ENCODE results near the gene ZNF638. TPM values are rescaled to one million over a fixed set of nuclear protein-coding genes. Genes with fewer than 3 reads are reported as not detected.

The ZNF638 gene
- total RNA-seq, 1 experiment from 2014 or later: 108 TPM

GRCh38 chr2:71484354-71484753 lies 152.8 kb downstream of the ZNF638 start:
- Histone ChIP-seq H3K4me3 (replicated peaks in 1 of 2; ENCODE audit: low read depth in 1 of 2, low read length in 2 of 2) (no peak overlapping the region), H2AFZ (ENCODE audit: low read depth, low read length, poor library complexity, severe bottlenecking) (no peak overlapping the region), H3K9ac (ENCODE audit: low read length) (no peak overlapping the region), H3K27ac (ENCODE audit: low read depth, low read length) (no peak overlapping the region), H3K36me3 (ENCODE audit: control insufficient read depth in 1 of 2, insufficient read depth in 2 of 2, low read length in 2 of 2) (no peaks in the 10 kb centered on the region), H3K27me3 (ENCODE audit: insufficient read depth, low read length) (peaks cover 3% of the 10 kb centered on the region; the same call in 1 of the 2 replicates), H3K9me2 (ENCODE audit: insufficient read depth) (no peaks in the 10 kb centered on the region), H3K9me3 (ENCODE audit: control insufficient read depth in 1 of 2, insufficient read depth in 1 of 2, low read depth in 1 of 2, low read length in 2 of 2) (no peaks in the 10 kb centered on the region), H3K4me2 (ENCODE audit: low read length) (no peak overlapping the region), H4K20me1 (ENCODE audit: insufficient read depth) (no peaks in the 10 kb centered on the region), H3K79me2 (ENCODE audit: insufficient read depth, low read length) (no peaks in the 10 kb centered on the region), H3K4me1 (ENCODE audit: control insufficient read depth in 1 of 2, insufficient read depth in 2 of 2, low read length in 2 of 2) (no peaks in the 10 kb centered on the region)
- ChIA-PET CTCF (no interaction called here), RAD21 (ENCODE audit: low non-redundant PET in 1 of 2, low total read pairs in 2 of 2, uncharacterized antibody in 2 of 2, unreplicated experiment in 2 of 2) (no interaction called here), POLR2A (no interaction called here)
- BruUV-seq (replicated peaks): no TSS peak
- TF ChIP-seq POLR2AphosphoS5 (IDR thresholded peaks at IDR 0.05; ENCODE audit: low read depth, low read length) (no peak), EGR1 (IDR thresholded peaks at IDR 0.05; ENCODE audit: low read depth) (no peak), EZH2 (IDR thresholded peaks at IDR 0.05) (no peak), FOSL1 (IDR thresholded peaks at IDR 0.05; ENCODE audit: low read depth) (no peak), ZNF274 (IDR thresholded peaks at IDR 0.05; ENCODE audit: low read depth, low read length) (no peak), ATF3 (IDR thresholded peaks at IDR 0.05) (no peak), SRF (IDR thresholded peaks at IDR 0.05; ENCODE audit: low read depth) (no peak), CBX3 (IDR thresholded peaks at IDR 0.05; ENCODE audit: low read depth) (no peak), JUND (IDR thresholded peaks at IDR 0.05) (no peak), POLR2A (IDR thresholded peaks at IDR 0.05; ENCODE audit: borderline replicate concordance, extremely low read depth, insufficient read depth, insufficient read length) (no peak), REST (IDR thresholded peaks at IDR 0.05; ENCODE audit: low read depth) (no peak), YY1 (IDR thresholded peaks at IDR 0.05; ENCODE audit: extremely low read depth, insufficient replicate concordance, low read depth, low read length) (no peak), SIN3A (IDR thresholded peaks at IDR 0.05; ENCODE audit: low read depth) (no peak), ELF1 (IDR thresholded peaks at IDR 0.05; ENCODE audit: borderline replicate concordance, low read depth) (no peak), CTCF (IDR thresholded peaks at IDR 0.05 in 2 of 3, conservative IDR thresholded peaks at IDR 0.05 in 1 of 3; ENCODE audit: borderline replicate concordance in 1 of 3, insufficient read depth in 1 of 3, low read depth in 2 of 3, low read length in 2 of 3) (no peak), TCF7L2 (IDR thresholded peaks at IDR 0.05; ENCODE audit: borderline replicate concordance, extremely low read depth, insufficient read depth, insufficient read length) (no peak)
- intact Hi-C loops (cut with micrococcal nuclease): no loop called here
- no peak for ATAC-seq
- no peak for DNase-seq (ENCODE audit: low read depth, low spot score)
